ENCODE measurements around the gene TSR1. TPM values are rescaled to one million over a fixed set of nuclear protein-coding genes. Genes with fewer than 3 reads are reported as not detected.

Gene TSR1
- total and polyA plus RNA-seq, 9 of the 15 experiments (the other 6 are each of a cell fraction or from before 2014, with no cell fraction given), result 16.4 to 87.5 (median 55.2) TPM

- TF ChIP-seq TFAP4 (CRISPR knock-in tag; IDR thresholded peaks at IDR 0.05; ENCODE audit: borderline replicate concordance) (no peak), GTF2F1 (IDR thresholded peaks at IDR 0.05; ENCODE audit: low read depth, low read length) (no peak)
Measured at GRCh38 chr17:2362881-2363280, 26.6 kb upstream of the TSR1 start (continued).

- ATAC-seq (no peak), FAIRE-seq (no peak), DNase-seq (ENCODE audit: extremely low read depth in 1 of 4, low spot score in 3 of 4) (no peak)
- Histone ChIP-seq H3K9me1 (ENCODE audit: control insufficient read depth, insufficient read depth, low read length) (no peaks in the 10 kb centered on the region), H3K9me3 (replicated peaks; ENCODE audit: control insufficient read depth, insufficient read depth, low read depth, low read length) (no peaks in the 10 kb centered on the region), H3K36me3 (ENCODE audit: control insufficient read depth, insufficient read depth, low read length) (no peaks in the 10 kb centered on the region), H3K9ac (ENCODE audit: insufficient read depth in 1 of 2, low read depth in 2 of 2, low read length in 2 of 2) (no peak overlapping the region), H3K4me3 (no peak overlapping the region), H2AFZ (ENCODE audit: low read depth, low read length) (no peak overlapping the region), H3K79me2 (ENCODE audit: control insufficient read depth, insufficient read depth, low read length) (no peaks in the 10 kb centered on the region), H3K27ac (ENCODE audit: extremely low read depth, low read depth, low read length) (no peak overlapping the region), H4K20me1 (replicated peaks; ENCODE audit: control insufficient read depth, insufficient read depth, low read length) (no peaks in the 10 kb centered on the region; the same call in 1 of the 2 replicates), H3K4me2 (ENCODE audit: insufficient read depth, low read length) (no peak overlapping the region), H3K4me1 (replicated peaks in 1 of 2; ENCODE audit: control insufficient read depth in 2 of 2, insufficient read depth in 2 of 2, low read length in 2 of 2) (peaks cover 8 to 13% of the 10 kb centered on the region in 2 experiments; a peak in 4 of 5 replicates), H3K27me3 (ENCODE audit: control insufficient read depth in 2 of 2, insufficient read depth in 2 of 2, low read length in 2 of 2) (no peaks in the 10 kb centered on the region)
- no TSS peak for BruUV-seq (replicated peaks)
- POLR2A ChIA-PET, result no interaction called here
- WGBS (ENCODE audit: insufficient coverage, low coverage, missing lambda C conversion rate), result 95% methylated on average over 10 of the region's 19 CpGs
- in situ Hi-C loops (cut with MboI) (no loop called here), intact Hi-C loops (cut with micrococcal nuclease) (no loop called here)
- no peak for TF ChIP-seq NR2C1 (IDR thresholded peaks at IDR 0.05)
- no peak for TF ChIP-seq NR2C1 (tag; IDR thresholded peaks at IDR 0.05)
- no peak for TF ChIP-seq PHB (CRISPR knock-in tag; IDR thresholded peaks at IDR 0.05)
- TF ChIP-seq THRB (CRISPR knock-in tag; conservative IDR thresholded peaks at IDR 0.05), result no peak
- TF ChIP-seq FOXP1 (CRISPR knock-in tag; IDR thresholded peaks at IDR 0.05), result no peak
- TF ChIP-seq ZNF274 (IDR thresholded peaks at IDR 0.05; ENCODE audit: borderline replicate concordance, low read depth, low read length), result no peak
- TF ChIP-seq ZKSCAN3 (CRISPR knock-in tag; IDR thresholded peaks at IDR 0.05), result no peak
- TF ChIP-seq MIER1 (IDR thresholded peaks at IDR 0.05; ENCODE audit: low read depth), result no peak
- no peak for TF ChIP-seq GTF2B (IDR thresholded peaks at IDR 0.05; ENCODE audit: extremely low read depth, insufficient read length)
- no peak for TF ChIP-seq RBM39 (optimal IDR thresholded peaks at IDR 0.05; ENCODE audit: low read depth, low read length)
- no peak for TF ChIP-seq VEZF1 (CRISPR knock-in tag; IDR thresholded peaks at IDR 0.05)
- CTCF ChIA-PET (ENCODE audit: low intra/inter-chr PET ratio), result no interaction called here
Measured at GRCh38 chr17:2362416-2362815, 26.2 kb upstream of the TSR1 start.
